Putamen (tissue), 1 donor: ENCODE results near the gene ERGIC1.

Experiments used
- DNase-seq: peaks from one replicate; pipeline ENCODE4 v3.0.0-alpha.2; 2016; ENCODE audit warnings: low spot score

The ERGIC1 gene

DNA sequence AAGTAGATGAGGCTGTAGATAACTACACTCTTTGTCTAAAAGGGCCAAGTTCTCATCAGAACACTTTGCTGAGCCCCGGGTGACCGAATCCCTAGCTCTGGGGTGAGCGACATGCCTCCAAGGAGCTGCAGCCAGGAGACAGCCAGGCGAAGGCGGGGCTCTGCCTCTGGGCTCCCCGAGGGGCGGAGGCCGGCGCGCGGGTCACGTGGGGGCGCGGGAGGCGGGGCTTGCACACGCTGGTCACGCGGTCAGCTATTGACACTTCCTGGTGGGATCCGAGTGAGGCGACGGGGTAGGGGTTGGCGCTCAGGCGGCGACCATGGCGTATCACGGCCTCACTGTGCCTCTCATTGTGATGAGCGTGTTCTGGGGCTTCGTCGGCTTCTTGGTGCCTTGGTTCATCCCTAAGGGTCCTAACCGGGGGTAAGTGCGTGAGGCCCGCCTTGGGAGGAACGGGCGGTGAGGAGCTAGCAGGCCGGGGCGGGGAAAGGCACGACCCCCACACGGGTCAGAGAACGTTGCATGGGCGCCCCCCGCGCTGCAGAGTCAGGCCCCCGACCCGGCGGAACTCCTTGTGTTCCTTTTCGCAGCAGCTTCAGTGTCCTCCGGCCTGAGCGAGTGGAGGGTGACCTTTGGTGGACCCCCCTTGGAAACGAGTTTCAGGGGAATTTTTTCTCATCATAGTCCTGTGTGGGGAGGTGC, 149.6 kb downstream of the ERGIC1 start, which contains the start of gene ATP6V0E1:
Gene ATP6V0E1, plus strand, starts transcription at position 230 of the 702 bp plus-strand sequence. Its CDS starts 90 bp downstream, at position 320.
- DNase-seq: peak; percentile 94

DNA sequence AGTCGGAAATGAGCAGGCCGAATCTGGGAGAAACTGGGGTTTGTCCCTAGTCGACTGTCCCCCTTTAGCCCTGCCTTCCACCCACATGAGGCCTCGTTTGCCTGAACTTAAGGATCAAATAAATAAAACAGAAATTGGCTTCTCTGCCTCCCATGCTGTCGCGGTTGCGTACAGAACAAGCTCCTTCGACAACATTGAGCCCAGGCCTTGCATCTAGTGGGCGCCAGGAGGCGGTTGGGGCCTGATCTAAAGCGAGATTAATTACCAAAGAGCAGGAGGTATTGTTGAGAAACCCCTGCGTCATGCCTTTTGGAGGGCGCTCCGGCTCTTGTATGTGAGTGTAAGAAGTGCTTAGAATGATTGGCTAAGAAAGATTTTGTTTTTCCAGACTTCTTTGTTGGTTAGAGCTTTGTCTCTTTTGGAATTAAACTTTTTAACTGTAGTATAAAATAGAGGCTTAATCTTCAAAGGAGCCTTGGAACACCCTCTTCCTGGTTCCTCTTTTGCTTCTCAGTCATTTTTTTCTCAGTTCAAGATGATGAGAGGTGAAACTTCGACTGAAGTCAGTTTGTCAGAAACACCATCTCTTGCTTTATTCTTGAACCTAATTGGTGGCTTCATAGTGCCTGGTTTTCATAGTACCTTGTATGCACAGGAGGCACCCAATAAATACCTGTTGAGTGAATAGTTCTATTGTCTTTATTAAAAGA, 150.3 kb downstream of the ERGIC1 start:
- peak; percentile 60 for DNase-seq

DNA sequence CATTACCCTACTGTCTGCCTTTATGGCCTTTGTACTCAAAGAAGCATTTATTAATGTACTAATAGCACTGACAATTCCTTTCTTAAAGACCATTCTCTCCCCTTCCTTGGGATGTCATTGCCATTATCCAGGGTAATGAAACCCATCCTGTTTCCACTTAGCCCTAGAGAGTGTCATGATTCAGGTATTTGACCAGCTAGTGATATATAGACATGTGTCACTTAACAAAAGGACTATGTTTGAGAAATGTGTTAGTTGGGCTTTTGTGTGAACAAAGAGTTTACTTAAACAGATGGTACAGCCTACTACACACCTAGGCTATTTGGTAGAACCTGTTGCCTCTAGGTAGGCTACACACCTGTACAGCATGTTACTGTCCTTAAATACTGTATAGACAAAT, 151.5 kb downstream of the ERGIC1 start:
- DNase-seq: no peak

DNA sequence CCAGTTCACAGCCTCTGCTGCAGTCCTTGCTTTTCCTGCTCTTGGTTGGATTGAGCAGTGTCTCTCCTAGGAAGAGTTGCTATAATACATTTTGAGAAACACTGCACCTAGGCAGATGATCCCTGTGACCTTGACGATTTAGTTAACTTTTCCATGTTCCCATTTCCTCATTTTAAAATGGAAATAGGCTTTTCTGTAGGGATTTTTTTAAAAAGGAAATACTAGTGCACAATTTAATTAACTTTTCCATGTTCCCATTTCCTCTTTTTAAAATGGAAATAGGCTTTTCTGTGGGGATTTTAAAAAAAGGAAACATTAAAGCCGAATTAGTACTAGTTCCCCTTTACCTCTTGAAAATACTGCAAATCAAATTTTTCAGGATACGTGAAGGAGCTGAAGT, 154.2 kb downstream of the ERGIC1 start:
- no peak for DNase-seq

DNA sequence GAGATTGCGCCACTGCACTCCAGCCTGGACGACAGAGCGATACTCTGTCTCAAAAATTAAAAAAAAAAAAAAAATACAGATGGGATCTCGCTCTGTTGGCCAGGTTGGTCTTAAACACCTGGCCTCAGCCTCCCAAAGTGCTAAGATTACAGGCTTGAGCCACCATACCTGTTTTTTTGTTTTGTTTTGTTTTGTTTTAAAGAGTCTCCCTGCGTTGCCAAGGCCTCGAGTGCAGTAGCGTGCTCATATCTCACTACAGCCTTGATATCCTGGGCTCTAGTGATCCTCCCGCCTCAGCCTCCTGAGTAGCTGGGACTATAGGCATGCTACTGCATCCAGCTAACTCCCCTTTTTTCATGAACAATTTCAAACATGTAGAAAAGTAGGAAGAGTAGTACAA, 156.7 kb downstream of the ERGIC1 start:
- DNase-seq: no peak

DNA sequence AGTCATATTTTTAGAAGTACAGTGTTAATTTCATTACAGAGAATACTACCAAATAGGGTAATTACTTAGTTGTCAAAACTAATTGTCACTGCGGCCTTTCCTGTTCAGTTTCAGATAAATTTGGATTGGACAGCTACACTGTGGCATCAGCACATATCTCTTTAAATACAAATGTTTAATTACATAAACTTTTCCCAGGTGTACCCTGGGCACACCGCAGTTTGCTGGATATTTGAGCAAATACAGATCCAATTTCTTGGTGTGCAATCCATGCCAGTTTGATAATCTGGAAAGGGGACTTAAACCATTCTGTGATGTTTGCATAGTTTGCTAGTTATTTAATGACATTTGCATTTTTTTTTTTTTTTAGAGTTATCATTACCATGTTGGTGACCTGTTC, 160.4 kb downstream of the ERGIC1 start:
- no peak for DNase-seq

DNA sequence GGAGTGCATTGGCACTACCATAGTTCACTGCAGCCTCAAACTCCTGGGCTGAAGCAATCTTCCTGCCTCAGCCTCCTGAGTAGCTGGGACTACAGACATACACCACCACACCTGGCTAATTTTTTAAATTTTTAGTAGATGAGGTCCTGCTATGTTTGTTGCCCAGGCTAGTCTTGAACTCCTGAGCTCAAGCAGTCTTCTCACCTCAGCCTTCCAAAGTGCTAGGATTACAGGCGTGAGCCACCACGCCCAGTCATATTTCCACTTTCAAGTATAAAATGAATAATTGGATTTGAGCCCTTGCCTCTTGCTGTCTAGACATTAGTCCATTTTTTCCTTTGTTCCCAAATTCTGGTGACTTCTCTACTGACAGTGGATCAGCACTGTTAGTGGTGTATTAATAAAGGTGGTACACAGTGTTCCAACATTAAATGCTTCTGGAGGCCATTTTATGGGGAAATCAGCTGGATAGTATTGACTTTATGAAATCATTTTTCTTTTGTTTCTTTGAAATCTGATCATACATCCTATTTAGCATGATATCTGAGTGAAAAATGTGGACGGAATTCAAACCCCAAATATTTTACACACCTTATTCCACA, 165.4 kb downstream of the ERGIC1 start:
- no peak for DNase-seq

DNA sequence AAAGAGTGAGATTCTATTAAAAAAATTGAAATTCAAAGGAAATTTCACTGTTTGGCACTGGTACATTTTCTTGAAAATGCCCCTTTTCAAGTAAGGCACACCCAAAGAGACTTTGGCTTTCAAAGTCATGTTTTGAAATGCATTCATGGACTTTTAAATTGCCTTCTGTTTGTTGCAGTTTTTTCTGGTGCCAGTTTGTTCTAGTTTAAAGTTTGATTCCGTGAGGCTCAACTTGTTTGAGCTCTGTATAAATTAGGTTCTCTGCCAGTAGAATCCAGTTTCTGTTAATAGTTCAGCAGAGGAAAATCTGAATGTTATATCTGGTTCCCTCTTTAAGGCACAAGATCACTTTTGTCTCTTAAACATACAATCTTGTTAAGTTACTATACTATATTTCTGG, 165.9 kb downstream of the ERGIC1 start:
- no peak for DNase-seq

DNA sequence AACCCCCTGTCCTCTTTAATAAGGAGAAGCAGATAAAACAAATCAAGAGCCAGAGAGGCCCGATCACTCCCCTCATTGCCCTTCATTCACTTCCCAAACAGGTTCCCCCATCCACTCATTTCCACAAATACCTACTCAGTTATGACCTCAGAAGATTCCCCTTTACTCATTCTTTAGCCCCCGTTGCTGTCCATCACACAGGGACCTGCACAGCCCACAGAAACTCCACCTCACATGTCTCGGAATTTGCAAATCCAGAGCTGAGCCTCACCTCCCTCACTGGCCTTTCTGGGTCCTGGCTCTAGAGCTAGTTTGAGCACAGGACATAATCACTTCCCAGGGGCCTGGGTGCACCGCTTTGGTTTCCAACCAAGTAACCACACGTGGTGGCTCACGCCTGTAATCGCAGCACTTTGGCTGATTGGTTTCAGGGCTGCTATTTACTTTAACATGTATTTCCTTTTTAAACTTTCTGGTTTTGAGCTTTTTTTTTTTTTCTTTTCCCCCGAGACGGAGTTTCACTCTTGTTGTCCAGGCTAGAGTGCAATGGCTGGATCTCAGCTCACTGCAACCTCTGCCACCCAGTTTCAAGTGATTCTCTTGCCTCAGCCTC, 167.3 kb downstream of the ERGIC1 start:
- DNase-seq: no peak
